ENCODE data around the gene CHMP1A. TPM values are rescaled to one million over a fixed set of nuclear protein-coding genes. Genes with fewer than 3 reads are reported as not detected.

Gene CHMP1A
- total and polyA plus RNA-seq, 2 experiments from 2014 or later, result 42.3 to 81.9 TPM

GRCh38 chr16:89660146-89660545 lies 2.6 kb upstream of the CHMP1A start (continued):
- TF ChIP-seq ZNF462 (CRISPR knock-in tag; IDR thresholded peaks at IDR 0.05), result no peak
- TF ChIP-seq STAT1 (IDR thresholded peaks at IDR 0.05; ENCODE audit: unreplicated experiment), result no peak
- TF ChIP-seq REST (IDR thresholded peaks at IDR 0.05; ENCODE audit: unreplicated experiment), result no peak
- no peak for TF ChIP-seq CREB1 (CRISPR knock-in tag; IDR thresholded peaks at IDR 0.05; ENCODE audit: low read depth)
- no peak for TF ChIP-seq JUNB (IDR thresholded peaks at IDR 0.05; ENCODE audit: unreplicated experiment)
- TF ChIP-seq ZNF331 (CRISPR knock-in tag; IDR thresholded peaks at IDR 0.05; ENCODE audit: low read depth), result no peak

All from GM23338 (cell line).